Left colon (tissue), 2 donors: ENCODE measurements around the gene ADCY4. TPM values are rescaled to one million over a fixed set of nuclear protein-coding genes. Genes with fewer than 3 reads are reported as not detected.
"Not testable (repeated sequence)": the region's sequence is repeated elsewhere in the genome, so short reads cannot be mapped to it uniquely, and the experiment has no call there.

ENCODE experiments used
- ATAC-seq: fragments of 200-7000 bp; cut with Tn5 transposase; one replicate; pipeline ENCODE4 v1.9.1; 2020; ENCODE audit warnings: mild to moderate bottlenecking, moderate library complexity
- DNase-seq, 2 donors: peaks; one replicate each; pipeline ENCODE4 v3.0.0-alpha.2; 2020
- intact Hi-C, 2 donors: fragments of 100-400 bp; cut with DNase I in 1 of 2; cut with micrococcal nuclease in 1 of 2; formaldehyde crosslinking; loops; one replicate each; pipeline versions ENCODE4 v1.11.2 to v1.14.0; 2022; cut with DNase I, micrococcal nuclease
- long read RNA-seq: library from polyadenylated mRNA; unstranded; transcript quantifications from one replicate; pipeline ENCODE4 v2.0.0, GENCODE V29; 2021
- total RNA-seq, 2 donors: library from RNA; stranded (reverse); fragmentation: NEBNext Ultra II Directional; extraction: Animal tissue kit (Norgen Biotek cat#: 25700); gene quantifications; one replicate each; pipeline ENCODE4 v1.2.1, GENCODE V29; 2021
- donor health status: DM: no; HTN: no; CAD: no.
- donor health status: DM: yes; HTN: yes; CAD: no.

The ADCY4 gene
- 10 to 100 TPM; 10.1 to 16.4 TPM for total RNA-seq
- long read RNA-seq, partial matches to known transcripts, result 2 of 5 reads
- long read RNA-seq, other reads (novel, unspliced or antisense), result 3 of 5 reads

DNA sequence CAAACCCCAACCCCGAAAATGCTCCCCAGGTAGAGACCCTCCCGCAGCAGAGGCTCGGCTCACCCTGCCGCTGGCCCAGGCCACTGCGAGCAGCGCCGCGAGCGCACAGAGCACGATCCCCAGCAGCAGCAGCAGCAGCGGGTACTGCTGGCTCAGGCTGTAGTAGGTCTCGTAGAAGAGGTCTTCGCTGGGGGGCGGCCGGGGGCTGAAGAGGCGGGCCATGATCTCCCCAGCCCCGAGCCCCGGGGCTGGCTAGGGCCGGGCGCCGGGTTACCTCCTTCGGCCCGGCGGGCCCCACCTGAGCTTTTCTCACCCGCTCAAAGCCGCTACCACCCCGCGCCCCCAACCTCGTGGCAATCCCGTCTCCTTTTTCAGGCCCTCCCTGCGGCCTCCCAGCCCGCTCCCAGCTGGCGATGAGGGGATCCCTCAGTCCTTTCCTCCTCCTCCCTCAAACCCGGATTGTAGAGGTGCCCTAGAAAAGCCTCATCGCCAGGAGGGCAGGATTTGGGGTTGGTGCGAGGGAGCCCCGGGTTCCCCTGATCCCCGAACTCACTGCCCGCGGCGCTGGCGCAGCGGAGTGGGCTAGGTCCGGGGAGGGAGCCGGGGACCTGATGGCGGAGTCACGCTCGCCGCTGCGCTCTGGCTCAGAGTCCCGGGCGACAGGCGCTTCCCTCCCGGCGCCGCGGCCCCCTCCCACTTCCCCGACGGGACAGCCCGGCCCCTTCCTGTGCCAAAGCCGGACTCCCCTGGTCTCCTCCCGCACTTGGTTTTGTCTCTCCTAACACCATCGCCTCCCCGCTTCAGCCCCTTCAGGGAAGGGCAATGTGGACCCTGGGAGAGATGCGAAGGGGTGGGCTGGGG lies at the start of gene ADCY4:
ADCY4 (minus strand) TSS at position 641 of the 861 bp plus-strand sequence; CDS start at position 222, 419 bp downstream.
- ATAC-seq (peak; percentile 22), DNase-seq (peak in 1 of 2 donors; percentile 41)
- intact Hi-C loops, result loop anchor here in 1 of 2 donors (10.0 kb wide), 1 partner anchor 100 kb away; no protein-coding TSS in a partner anchor

DNA sequence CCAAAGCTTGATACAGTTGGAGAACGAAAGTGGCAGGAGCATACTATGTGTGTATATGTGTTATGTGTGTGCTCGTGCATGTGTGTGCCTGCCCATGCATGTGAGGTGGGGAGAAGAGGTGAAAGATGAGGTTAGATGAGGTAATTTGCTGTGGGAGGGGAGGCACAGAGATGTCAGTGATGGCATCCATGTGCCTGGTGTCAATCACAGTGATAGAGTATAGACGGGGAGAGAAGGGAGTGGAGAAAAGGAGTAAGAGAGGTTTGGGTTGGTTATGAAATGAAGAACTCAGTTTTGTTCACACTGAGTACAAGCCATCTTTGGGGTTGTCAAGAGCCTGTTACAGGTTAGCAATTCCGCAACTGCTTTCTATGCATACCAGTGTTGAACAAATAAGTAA lies 49.3 kb upstream of the ADCY4 start:
- intact Hi-C loops, result no loop called here
- no peak for DNase-seq
- ATAC-seq, result no peak

DNA sequence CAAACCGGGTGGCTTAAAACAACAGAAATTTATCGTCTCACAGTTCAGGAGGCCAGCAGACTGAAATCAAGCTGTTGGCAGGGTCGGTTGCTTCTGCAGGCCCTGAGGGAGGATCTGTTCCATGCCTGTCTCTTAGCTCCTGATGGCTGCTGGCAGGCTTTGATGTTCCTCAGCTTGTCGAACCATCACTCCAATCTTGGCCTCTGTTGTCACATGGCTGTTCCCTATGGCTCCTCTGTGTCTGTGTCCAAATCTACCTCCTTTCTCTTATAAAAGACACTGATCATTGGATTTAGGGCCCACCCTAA lies 47.1 kb upstream of the ADCY4 start:
- DNase-seq, result no peak
- intact Hi-C loops, result no loop called here
- no peak for ATAC-seq

DNA sequence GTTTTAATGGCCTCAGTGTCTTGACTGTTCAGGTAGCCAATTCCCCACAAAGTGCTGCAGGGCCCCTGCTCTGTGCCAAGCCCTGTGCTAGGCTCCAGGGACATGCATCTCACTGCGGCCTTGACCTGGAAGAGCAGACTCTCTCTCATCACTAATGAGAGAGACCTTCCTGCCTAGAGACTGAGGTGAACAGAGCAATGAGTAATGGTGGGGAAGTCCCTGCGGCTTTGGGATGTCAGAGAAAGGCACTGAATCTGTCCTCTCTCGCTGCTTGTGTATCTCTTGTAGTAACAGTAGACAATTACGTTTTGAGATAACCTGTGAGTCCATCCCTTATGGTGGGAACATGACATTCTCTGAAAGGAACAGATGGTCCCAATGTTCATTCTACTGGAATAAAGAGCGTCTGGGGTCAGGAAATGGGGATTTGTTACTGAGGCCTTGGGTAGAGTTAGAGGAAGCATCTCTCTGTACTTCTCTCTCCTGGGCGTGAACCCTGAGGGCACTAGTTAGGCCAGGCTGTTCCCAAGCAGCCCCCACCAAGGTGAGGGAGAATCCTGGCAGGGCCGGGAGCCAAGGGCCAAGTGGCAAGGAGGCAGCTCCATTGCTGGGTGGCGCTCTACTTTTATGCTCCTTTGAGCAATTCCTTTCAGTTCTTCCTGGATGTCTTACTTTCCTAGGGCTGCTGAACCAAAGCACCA lies 46.6 kb upstream of the ADCY4 start:
- ATAC-seq, result no peak
- intact Hi-C loops, result no loop called here
- DNase-seq, result no peak

DNA sequence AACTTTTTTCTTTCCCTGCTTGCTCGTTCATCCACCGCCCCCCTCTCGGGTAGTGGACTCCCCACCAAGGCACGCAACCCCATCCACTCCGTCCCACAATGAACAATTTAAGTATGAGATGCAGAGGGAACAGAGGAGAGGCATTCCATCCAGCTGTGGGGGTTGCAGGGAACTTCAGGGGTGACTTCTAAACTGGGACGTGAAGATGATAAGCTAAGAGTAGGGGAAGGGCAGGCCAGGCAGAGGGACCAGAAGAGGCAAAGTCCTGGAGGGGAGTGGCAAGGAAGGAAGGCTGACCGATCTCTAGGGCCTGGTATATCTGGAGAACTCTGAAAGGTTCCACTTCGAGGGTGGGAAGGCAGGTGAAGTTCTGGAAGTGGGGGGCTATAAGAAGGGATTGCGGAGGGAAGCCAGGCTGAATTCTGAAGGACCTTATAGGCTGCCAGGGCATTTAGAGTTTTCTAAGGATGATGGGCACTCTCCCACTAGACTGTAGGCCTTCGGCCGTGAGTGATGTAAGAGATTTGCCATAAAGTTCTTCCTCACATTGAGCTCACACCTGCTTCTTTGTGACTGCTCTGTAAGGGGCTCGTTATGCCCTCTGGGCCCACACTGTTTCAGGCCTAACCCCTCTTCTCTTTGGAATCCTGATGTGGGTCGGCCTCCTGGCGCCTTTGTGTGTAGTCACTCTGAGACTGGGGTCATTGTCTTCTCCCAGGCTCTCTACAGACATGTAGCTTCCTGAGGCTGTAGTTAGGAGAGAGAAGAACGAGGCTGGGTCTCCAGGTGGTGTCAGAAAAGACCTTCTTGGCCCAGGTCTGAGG lies 45.2 kb upstream of the ADCY4 start:
- no peak for DNase-seq
- peak; percentile 39 for ATAC-seq
- intact Hi-C loops, result no loop called here

DNA sequence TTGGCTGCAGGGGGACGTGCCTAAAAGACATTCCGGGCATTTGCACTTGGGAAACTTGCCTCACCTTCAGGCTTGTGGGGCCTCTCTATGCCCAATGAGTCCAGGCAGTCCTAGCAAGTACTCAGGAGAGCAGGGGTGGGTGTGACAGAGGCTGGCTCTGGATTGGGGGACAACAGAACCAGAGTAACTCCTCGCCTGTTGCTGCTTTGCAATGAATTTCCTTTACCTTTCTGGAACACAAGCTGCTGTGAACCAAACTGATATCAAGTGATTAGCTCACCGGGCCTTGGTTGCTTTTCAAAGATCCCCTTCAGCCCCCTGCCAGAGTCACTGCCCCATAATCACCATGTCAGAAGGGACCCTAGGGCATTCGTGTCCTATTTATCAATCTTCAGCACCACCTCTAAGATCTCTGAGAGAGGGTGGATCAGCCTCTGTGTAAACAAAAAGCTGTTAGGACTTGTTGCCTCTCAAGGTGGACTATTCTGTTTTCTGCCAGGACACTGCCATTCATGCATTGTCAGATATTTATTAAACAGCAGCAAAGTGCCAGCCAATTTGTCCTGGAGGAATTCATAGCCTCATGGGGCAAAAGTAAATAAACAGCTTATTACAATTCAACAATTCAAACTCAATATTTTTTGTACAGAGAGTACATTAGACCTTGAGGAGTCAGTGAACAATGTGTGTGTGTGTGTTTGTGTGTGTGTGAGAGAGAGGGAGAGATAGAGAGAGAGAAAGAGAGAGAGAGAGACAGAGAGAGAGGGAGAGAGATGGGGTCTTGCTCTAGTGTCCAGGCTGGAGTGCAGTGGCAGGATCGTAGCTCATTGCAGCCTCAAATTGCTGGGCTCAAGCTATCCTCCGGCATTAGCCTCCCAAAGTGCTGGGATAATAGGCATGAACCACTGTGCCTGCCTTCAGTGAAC lies 44.4 kb upstream of the ADCY4 start:
- no peak for DNase-seq
- intact Hi-C loops, result no loop called here
- ATAC-seq, result no peak

DNA sequence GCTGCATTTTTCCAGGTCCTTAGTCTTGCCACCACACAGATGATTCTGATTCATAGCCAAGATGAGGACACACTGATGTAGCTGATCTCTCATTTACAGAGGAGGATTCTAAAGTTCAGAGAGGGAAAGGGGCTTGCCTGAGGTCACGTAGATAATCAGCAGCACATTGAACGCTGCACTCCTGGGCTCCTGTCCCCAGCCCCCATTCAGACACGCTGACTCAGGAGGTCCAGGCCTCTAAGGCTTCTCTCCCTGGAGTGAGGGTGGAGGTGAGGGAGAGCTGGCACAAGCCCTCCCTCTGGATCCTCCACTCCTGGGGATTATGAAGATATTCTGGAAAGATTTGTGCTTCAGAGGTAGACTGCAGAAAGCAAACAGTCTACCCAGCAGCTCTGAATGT lies 43.5 kb upstream of the ADCY4 start:
- intact Hi-C loops, result no loop called here
- ATAC-seq, result no peak
- no peak for DNase-seq

DNA sequence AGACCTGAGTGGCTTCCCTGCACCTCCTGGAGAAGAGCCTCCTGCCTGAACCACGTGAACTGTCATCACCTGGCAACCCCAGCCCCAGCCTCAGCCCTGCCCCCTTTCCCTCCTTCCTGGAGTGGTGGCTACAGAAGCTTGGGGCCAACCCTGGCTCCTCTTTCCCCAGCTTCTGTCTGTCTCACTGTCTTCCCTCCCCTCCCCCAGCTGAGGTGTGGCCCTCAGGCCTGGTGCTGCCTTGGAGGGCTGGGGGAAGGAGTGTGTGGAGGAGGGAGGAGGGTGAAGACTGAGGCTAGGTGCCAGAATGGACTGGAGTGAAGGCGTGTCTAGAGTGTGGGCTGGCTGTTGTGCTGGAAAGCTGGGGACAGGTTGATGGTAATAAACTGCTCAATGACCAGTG lies 42.8 kb upstream of the ADCY4 start:
- intact Hi-C loops, result no loop called here
- DNase-seq (peak in 1 of 2 donors; percentile 24), ATAC-seq (peak; percentile 75)

DNA sequence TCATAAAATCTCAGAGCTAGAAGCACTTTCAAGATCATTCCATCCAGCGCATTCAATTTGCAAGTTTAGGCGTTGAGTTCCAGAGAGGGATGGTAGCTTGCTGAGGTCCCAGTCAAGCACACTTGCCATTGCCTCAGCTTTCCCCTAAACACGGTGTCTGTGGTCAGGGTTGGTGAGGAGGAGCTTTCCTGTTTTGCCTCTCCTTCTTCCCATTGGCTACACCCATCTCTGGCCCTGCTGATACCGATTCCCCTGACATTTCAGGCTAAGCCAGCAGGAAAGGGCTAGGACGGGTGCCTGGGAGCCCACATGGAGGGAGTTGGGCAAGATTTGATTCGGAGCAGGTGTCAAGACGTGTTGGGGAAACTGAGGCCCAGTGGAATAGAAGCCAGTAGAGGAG lies 42.3 kb upstream of the ADCY4 start:
- ATAC-seq (no peak), DNase-seq (no peak)
- intact Hi-C loops, result no loop called here

DNA sequence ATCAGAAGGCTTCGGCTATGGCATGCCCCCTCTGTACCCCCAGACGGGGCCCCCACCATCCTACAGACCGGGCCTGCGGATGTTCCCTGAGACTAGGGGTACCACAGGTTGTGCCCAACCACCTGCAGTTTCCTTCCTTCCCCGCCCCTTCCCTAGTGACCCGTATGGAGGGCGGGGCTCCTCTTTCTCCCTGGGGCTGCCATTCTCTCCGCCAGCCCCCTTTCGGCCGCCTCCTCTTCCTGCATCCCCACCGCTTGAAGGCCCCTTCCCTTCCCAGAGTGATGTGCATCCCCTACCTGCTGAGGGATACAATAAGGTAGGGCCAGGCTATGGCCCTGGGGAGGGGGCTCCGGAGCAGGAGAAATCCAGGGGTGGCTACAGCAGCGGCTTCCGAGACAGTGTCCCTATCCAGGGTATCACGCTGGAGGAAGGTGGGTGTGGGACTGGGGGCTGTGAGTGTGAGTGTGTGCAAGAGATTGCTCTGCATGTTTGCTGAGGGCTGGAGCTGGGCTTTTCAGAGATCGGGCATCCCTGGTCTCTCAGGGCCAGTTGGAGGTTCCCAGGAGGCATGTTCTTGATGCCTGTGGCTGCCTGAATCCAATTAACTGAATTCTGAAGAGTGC lies 41.7 kb upstream of the ADCY4 start:
- ATAC-seq (no peak), DNase-seq (no peak)
- intact Hi-C loops, result no loop called here

DNA sequence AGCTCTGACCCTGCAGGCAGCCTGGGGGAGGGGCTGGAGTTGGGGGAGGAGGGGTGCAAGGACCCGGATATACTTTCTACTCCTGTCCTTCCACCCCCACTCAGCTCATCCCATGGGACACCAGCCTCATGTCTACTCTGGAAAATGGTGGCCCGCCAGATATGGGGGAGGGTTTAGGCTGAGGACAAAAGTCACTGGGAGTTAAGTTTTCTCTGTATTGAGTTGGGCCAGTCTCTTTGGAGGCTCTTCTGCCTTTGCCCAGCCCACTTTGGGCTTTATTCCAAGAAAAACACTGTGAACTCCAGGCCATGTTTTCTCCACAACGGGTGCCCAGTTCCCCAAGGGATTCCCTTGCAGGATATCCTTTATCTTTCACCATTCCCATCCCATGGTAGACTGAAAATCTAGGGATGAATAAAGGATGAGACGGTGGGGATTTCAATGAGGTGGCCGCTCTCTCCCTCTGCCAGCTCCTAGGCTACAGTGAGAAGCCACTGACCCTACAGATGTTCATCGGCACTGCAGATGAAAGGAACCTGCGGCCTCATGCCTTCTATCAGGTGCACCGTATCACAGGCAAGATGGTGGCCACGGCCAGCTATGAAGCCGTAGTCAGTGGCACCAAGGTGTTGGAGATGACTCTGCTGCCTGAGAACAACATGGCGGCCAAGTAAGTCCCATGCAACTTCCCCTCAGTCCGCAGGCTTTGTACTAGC lies 38.0 kb upstream of the ADCY4 start:
- DNase-seq, result no peak
- no peak for ATAC-seq
- intact Hi-C loops, result no loop called here

DNA sequence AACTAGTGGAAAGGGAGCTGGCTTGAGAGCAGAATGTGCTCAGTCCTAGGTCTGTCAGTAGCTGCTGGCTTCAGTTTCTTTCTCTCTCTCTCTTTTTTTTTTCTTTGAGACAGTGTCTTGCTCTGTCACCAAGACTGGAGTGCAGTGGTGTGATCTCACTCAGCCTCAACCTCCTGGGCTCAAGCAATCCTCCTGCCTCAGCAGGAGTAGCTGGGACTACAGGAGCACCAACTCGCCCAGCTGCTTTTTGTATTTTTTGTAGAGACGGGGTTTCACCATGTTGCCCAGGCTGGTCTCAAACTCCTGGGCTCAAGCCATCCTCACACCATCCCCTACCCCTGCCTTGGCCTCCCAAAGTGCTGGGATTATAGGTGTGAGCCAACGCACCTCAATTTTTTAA lies 36.7 kb upstream of the ADCY4 start:
- intact Hi-C loops, DNase-seq, ATAC-seq: not testable (repeated sequence)

DNA sequence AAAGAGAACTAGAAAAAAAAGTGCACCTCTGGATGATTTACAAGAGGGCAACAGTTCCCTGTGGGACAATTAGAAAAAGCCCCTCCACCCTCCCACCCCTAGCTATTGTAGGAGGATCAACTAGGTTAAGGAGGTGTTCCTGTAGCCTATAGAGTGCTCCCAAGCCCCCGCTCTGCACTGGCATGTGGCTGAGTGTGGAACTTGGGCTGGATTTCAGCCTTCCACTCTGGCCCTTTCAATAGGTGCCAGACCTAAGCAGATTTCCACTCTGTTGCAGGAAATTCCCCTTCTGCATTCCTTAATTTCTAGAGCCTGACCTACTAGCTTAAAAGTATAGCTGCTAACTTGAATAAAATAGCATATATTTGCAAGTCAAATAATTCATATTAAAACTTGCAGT lies 35.9 kb upstream of the ADCY4 start:
- intact Hi-C loops, result no loop called here
- no peak for DNase-seq
- ATAC-seq, result no peak

DNA sequence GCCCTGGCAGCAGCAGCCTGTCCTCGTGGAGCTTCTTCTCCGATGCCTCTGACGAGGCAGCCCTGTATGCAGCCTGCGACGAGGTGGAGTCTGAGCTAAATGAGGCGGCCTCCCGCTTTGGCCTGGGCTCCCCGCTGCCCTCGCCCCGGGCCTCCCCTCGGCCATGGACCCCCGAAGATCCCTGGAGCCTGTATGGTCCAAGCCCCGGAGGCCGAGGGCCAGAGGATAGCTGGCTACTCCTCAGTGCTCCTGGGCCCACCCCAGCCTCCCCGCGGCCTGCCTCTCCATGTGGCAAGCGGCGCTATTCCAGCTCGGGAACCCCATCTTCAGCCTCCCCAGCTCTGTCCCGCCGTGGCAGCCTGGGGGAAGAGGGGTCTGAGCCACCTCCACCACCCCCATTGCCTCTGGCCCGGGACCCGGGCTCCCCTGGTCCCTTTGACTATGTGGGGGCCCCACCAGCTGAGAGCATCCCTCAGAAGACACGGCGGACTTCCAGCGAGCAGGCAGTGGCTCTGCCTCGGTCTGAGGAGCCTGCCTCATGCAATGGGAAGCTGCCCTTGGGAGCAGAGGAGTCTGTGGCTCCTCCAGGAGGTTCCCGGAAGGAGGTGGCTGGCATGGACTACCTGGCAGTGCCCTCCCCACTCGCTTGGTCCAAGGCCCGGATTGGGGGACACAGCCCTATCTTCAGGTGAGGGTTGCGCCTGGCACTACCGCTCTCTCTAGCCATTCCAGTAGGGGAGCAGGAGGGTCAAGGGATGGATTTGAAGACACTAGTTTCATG lies 35.2 kb upstream of the ADCY4 start:
- DNase-seq (no peak), ATAC-seq (no peak)
- intact Hi-C loops, result loop anchor here (5.0 to 10.0 kb wide), 2 partner anchors 62 to 65 kb away; no protein-coding TSS in a partner anchor

DNA sequence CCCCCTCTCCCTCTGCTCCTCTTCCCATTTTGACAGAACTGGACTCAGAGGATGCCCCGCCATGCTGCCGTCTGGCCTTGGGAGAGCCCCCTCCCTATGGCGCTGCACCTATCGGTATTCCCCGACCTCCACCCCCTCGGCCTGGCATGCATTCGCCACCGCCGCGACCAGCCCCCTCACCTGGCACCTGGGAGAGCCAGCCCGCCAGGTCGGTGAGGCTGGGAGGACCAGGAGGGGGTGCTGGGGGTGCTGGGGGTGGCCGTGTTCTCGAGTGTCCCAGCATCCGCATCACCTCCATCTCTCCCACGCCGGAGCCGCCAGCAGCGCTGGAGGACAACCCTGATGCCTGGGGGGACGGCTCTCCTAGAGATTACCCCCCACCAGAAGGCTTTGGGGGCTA lies 34.6 kb upstream of the ADCY4 start:
- no peak for DNase-seq
- ATAC-seq, result no peak
- intact Hi-C loops, result loop anchor here (5.0 to 10.0 kb wide), 2 partner anchors 63 to 65 kb away; no protein-coding TSS in a partner anchor

DNA sequence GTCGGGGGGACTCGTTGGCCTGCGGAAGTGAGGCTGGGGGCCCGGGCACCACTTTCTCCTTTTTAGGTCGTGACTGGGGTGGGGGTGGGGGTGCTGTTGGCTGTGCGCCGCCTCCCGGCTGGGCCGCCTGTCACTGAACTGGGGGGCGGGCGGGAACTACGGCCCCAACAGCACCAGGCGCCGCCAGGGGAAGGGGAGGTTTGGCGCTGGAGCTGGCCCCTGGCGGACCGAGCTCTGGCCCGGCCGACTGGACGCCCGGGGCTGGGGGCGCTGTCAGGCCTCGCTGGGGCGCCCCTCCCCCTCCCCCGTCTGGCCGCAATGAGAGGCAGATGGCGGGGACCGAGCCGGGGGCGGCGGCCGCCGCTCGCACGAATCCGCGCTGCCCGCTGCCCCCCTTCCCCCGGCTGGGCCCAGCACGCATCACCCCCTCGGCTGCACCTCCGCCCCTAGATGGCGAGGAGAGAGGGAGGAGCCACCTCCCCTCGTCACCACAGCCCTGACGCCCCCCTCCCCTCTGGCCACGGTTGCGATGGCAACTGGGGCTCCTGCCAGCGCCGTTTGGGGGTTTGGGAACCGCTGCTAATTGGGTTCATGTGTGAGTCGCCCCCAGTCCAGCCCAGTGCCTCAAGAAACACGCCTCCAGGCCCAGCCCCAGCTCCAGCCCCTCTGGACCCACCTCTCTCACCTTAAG lies 33.8 kb upstream of the ADCY4 start:
- ATAC-seq (no peak), DNase-seq (peak; percentile 56 to 60)
- intact Hi-C loops, result loop anchor here (5.0 to 10.0 kb wide), 2 partner anchors 64 to 66 kb away; no protein-coding TSS in a partner anchor
